ENCODE measurements around the gene NALCN.

GRCh38 chr13:101417043-101417406, 717 bp upstream of the NALCN start:
- TF ChIP-seq CTCF (IDR thresholded peaks at IDR 0.05): no peak
- TF ChIP-seq EZH2 (IDR thresholded peaks at IDR 0.05; ENCODE audit: borderline replicate concordance, insufficient read depth, low read depth, low read length, poor library complexity, severe bottlenecking): no peak

All from B cell (primary cell).